ENCODE results near the gene POFUT1.

GRCh38 chr20:32179934-32180333 is 27.7 kb upstream of the POFUT1 start:
- TF ChIP-seq CTCF (IDR thresholded peaks at IDR 0.05) (no peak), POLR2A (IDR thresholded peaks at IDR 0.05) (no peak)

Data from uterus (tissue), 2 donors.